Hepatocyte (in vitro differentiated cells): ENCODE data around the gene TRAPPC12. TPM values are rescaled to one million over a fixed set of nuclear protein-coding genes. Genes with fewer than 3 reads are reported as not detected.

Experiments
- DNase-seq: peaks from one replicate; pipeline ENCODE4 v3.0.0-alpha.2; 2016; ENCODE audit warnings: low spot score
- H2AFZ ChIP-seq: fragments of 200-600 bp; sonication (generic); 2 replicates; pipeline ENCODE4 v1.6.0; 2016; ENCODE audit warnings: antibody characterized with exemption, mild to moderate bottlenecking
- H3K27ac ChIP-seq: fragments of 200-600 bp; sonication (generic); 2 replicates; pipeline ENCODE4 v1.5.1; 2016; ENCODE audit warnings: mild to moderate bottlenecking
- H3K27me3 ChIP-seq: fragments of 200-600 bp; sonication (generic); 2 replicates; pipeline ENCODE4 v1.6.1; 2016
- H3K36me3 ChIP-seq: fragments of 200-600 bp; sonication (generic); replicated peaks from 2 replicates; pipeline ENCODE4 v1.5.1; 2016; ENCODE audit warnings: low read depth; ENCODE audit not compliant: insufficient read depth
- H3K4me1 ChIP-seq: fragments of 200-600 bp; sonication (generic); 2 replicates; pipeline ENCODE4 v1.5.1; 2016; ENCODE audit warnings: mild to moderate bottlenecking, moderate library complexity; ENCODE audit not compliant: insufficient read depth
- H3K4me2 ChIP-seq: fragments of 200-600 bp; sonication (generic); 2 replicates; pipeline ENCODE4 v1.6.0; 2016
- H3K4me3 ChIP-seq: fragments of 200-600 bp; sonication (generic); 2 replicates; pipeline ENCODE4 v1.5.1; 2016; ENCODE audit warnings: mild to moderate bottlenecking
- H3K79me2 ChIP-seq: fragments of 200-600 bp; sonication (generic); 2 replicates; pipeline ENCODE4 v1.6.0; 2017; ENCODE audit warnings: mild to moderate bottlenecking
- H3K9me2 ChIP-seq: fragments of 200-600 bp; sonication (generic); replicated peaks from 2 replicates; pipeline ENCODE4 v1.6.0; 2017; ENCODE audit warnings: mild to moderate bottlenecking; ENCODE audit not compliant: insufficient read depth
- H3K9me3 ChIP-seq: fragments of 200-600 bp; sonication (generic); 2 replicates; pipeline ENCODE4 v1.5.1; 2016; ENCODE audit warnings: low read depth, mild to moderate bottlenecking
- H4K20me1 ChIP-seq: fragments of 200-600 bp; sonication (generic); 2 replicates; pipeline ENCODE4 v1.6.0; 2016; ENCODE audit warnings: mild to moderate bottlenecking; ENCODE audit not compliant: insufficient read depth, poor library complexity, severe bottlenecking
- CTCF ChIP-seq: fragments of 200-600 bp; sonication (generic); IDR thresholded peaks from 2 replicates; pipeline ENCODE4 v1.5.1; 2016; ENCODE audit warnings: antibody characterized with exemption, mild to moderate bottlenecking; ENCODE audit not compliant: poor library complexity
- EZH2 ChIP-seq: fragments of 200-600 bp; sonication (generic); IDR thresholded peaks from 2 replicates; pipeline ENCODE4 v1.6.1; 2016; ENCODE audit warnings: antibody characterized with exemption, mild to moderate bottlenecking, borderline replicate concordance
- EZH2phosphoT487 ChIP-seq: fragments of 200-600 bp; sonication (generic); IDR thresholded peaks from one replicate; pipeline ENCODE4 v1.6.1; 2018; ENCODE audit warnings: antibody characterized with exemption, mild to moderate bottlenecking, low read depth, moderate library complexity; ENCODE audit not compliant: unreplicated experiment, severe bottlenecking
- WGBS: methylation state at CpG from one replicate; pipeline ENCODE4 v1.1.6; 2016; ENCODE audit warnings: low lambda C conversion rate; ENCODE audit errors: missing lambda C conversion rate; 5-methylcytosine and 5-hydroxymethylcytosine counted together
- polyA plus RNA-seq: library from polyadenylated mRNA; unstranded; fragments of >200 nt; fragmentation: Nextera tagmentation; extraction: Ambion mirVana; gene quantifications from 2 replicates; pipeline ENCODE4 v1.2.1, GENCODE V29; 2016
- total RNA-seq: library from RNA; depleted of rRNA; stranded (reverse); fragments of >200 nt; gene quantifications from 2 replicates; pipeline ENCODE4 v1.2.3, GENCODE V29; 2014

TRAPPC12 gene
- total and polyA plus RNA-seq, 2 experiments from 2014 or later: 49.3 to 61.2 TPM

GRCh38 chr2:3424171-3424795, 44.8 kb downstream of the TRAPPC12 start:
- WGBS: 95% methylated on average over 9 of the region's 9 CpGs

GRCh38 chr2:3426615-3427014, 47.1 kb downstream of the TRAPPC12 start:
- Histone ChIP-seq H3K4me1 (no peaks in the 10 kb centered on the region), H3K36me3 (no peaks in the 10 kb centered on the region), H3K9me3 (no peaks in the 10 kb centered on the region), H2AFZ (no peak overlapping the region), H3K4me3 (no peak overlapping the region), H3K79me2 (no peaks in the 10 kb centered on the region), H4K20me1 (no peaks in the 10 kb centered on the region), H3K4me2 (no peak overlapping the region), H3K27ac (no peak overlapping the region), H3K9me2 (no peaks in the 10 kb centered on the region), H3K27me3 (no peaks in the 10 kb centered on the region)
- 97% methylated on average over 14 of the region's 14 CpGs for WGBS
- no peak for DNase-seq
- no peak for TF ChIP-seq CTCF
- TF ChIP-seq EZH2phosphoT487: no peak
- TF ChIP-seq EZH2: no peak

More at GRCh38 chr2:3424171-3424795, 44.8 kb downstream of the TRAPPC12 start:
- DNase-seq: no peak
- Histone ChIP-seq H3K79me2 (no peaks in the 10 kb centered on the region), H3K4me3 (no peak overlapping the region), H4K20me1 (no peaks in the 10 kb centered on the region), H2AFZ (no peak overlapping the region), H3K27ac (no peak overlapping the region), H3K9me2 (no peaks in the 10 kb centered on the region), H3K9me3 (no peaks in the 10 kb centered on the region), H3K4me2 (no peak overlapping the region), H3K36me3 (no peaks in the 10 kb centered on the region), H3K27me3 (no peaks in the 10 kb centered on the region), H3K4me1 (no peaks in the 10 kb centered on the region)
- TF ChIP-seq CTCF: no peak
- no peak for TF ChIP-seq EZH2
- no peak for TF ChIP-seq EZH2phosphoT487

- no peaks in the 10 kb centered on the region for H3K79me2 ChIP-seq
- H3K4me2 ChIP-seq: no peak overlapping the region
- H2AFZ ChIP-seq: no peak overlapping the region
- H3K27ac ChIP-seq: no peak overlapping the region
- no peaks in the 10 kb centered on the region for H3K27me3 ChIP-seq
- H3K36me3 ChIP-seq: no peaks in the 10 kb centered on the region
- H3K4me1 ChIP-seq: no peaks in the 10 kb centered on the region
- no peak for DNase-seq
- no peak for TF ChIP-seq EZH2phosphoT487
- no peak for TF ChIP-seq EZH2
- no peak for TF ChIP-seq CTCF
- no peaks in the 10 kb centered on the region for H3K9me2 ChIP-seq
- H3K9me3 ChIP-seq: no peaks in the 10 kb centered on the region
- WGBS: 92% methylated on average over 6 of the region's 6 CpGs
- no peak overlapping the region for H3K4me3 ChIP-seq
- no peaks in the 10 kb centered on the region for H4K20me1 ChIP-seq
These were observed 47.8 kb downstream of the TRAPPC12 start for GRCh38 chr2:3427272-3427671.
